Measurements from ENCODE around the gene CDH23.

DNA sequence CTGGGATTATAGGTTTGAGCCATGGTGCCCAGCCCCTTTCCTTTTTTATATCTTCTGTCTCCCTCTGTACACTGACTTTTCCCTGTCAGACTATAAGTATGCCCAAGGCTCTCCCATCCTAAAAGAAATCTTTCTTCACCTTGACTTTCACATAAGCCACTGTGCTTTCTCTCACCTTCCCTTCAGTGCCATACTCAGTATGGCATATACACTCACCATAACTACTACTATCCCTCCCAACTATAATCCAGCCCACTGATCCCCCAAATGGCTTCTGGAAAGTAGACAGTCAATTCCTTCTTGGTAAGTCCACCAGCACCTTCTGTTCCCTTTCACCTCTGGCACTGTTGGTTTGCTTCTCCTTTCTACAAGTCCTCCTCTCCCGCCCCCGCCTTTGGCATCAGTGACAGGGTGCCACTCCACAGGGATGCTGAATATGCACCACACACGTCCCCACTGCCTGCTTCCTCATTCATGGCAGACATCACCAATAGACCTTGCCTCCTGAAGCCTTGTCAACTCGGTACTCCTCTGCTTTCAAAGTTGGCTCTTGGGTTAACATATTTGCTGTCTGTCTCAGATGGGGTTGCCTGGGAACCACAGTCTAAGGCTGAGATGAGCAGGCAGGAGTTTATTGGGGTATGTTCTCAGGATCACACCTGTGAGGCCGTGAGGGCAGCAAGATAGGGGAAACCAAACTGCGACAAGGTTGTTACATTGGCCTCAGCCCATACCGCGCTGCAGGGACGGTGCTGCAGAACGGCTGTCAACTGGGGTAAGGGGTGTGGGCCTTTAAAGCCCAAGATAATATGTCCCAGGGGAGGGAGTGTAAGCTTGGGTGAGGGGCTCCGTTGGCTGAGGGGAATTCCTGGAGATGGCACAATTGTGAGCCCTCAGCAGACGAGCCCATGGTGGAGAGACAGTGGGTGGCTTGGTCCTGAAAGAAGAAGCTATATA is 461.5 kb downstream of the CDH23 start:
- no peak for TF ChIP-seq CTCF (IDR thresholded peaks at IDR 0.05)
- TF ChIP-seq ZFX (IDR thresholded peaks at IDR 0.05; ENCODE audit: borderline replicate concordance): no peak

All from 22Rv1 (cell line).